ENCODE data around the gene NABP1.

The NABP1 gene

DNA sequence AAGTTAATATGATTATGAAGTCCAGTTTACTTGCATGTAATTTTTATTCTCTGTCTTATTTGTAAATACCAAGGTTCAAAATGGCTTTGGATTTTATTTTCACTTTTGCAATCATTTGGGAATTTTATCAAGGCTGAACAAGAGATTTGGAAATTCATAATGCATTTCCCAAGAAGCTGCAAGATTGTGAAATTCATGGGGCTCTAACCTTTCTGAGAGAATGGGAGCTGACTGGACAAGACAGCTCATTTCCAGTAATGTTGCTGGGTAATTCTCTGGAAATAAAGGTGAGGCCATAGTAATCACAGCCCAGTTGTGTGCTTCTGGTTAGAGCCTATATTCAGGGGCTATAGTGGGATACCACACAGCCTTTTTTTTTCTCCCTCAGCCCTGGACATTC lies 21.5 kb upstream of the NABP1 start:
- H3K27me3 ChIP-seq (ENCODE audit: control insufficient read depth, insufficient read depth, low read length) = no peaks in the 10 kb centered on the region
- no peaks in the 10 kb centered on the region for H3K9me3 ChIP-seq (ENCODE audit: control insufficient read depth, low read length)
- H2AFZ ChIP-seq = no peak overlapping the region
- TF ChIP-seq, protein P1, sequence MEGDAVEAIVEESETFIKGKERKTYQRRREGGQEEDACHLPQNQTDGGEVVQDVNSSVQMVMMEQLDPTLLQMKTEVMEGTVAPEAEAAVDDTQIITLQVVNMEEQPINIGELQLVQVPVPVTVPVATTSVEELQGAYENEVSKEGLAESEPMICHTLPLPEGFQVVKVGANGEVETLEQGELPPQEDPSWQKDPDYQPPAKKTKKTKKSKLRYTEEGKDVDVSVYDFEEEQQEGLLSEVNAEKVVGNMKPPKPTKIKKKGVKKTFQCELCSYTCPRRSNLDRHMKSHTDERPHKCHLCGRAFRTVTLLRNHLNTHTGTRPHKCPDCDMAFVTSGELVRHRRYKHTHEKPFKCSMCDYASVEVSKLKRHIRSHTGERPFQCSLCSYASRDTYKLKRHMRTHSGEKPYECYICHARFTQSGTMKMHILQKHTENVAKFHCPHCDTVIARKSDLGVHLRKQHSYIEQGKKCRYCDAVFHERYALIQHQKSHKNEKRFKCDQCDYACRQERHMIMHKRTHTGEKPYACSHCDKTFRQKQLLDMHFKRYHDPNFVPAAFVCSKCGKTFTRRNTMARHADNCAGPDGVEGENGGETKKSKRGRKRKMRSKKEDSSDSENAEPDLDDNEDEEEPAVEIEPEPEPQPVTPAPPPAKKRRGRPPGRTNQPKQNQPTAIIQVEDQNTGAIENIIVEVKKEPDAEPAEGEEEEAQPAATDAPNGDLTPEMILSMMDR (IDR thresholded peaks at IDR 0.05) = no peak
- no peak overlapping the region for H3K9ac ChIP-seq
- H3K79me2 ChIP-seq = no peaks in the 10 kb centered on the region
- H3K27ac ChIP-seq = no peak overlapping the region
- no peak overlapping the region for H3K4me3 ChIP-seq (ENCODE audit: low read depth, low read length)
- H3K36me3 ChIP-seq (ENCODE audit: control insufficient read depth, insufficient read depth, low read length) = no peaks in the 10 kb centered on the region
- H3K4me1 ChIP-seq = no peaks in the 10 kb centered on the region
- no peak overlapping the region for H3K4me2 ChIP-seq (ENCODE audit: low read length)

DNA sequence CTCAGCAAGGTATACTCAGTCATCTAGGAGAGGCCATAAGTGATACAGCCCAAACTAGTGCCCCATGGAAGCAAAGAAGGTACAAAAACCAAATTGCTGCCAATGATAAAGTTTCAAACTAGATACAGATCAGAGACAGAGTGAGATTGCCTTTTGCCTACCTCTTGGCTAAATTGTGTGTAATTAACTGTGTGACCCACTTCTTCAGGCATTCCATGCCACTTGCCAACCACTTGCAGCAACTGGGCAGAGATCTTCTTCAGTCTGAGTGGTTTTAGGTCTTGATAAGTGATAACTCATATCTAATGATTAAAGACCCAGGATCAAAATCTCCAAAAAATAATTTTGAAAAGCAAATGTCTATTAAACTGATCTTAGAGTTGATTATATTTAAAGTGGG lies 21.1 kb upstream of the NABP1 start:
- Histone ChIP-seq H3K27me3 (ENCODE audit: control insufficient read depth, insufficient read depth, low read length) (no peaks in the 10 kb centered on the region), H3K4me3 (ENCODE audit: low read depth, low read length) (no peak overlapping the region), H3K4me2 (ENCODE audit: low read length) (no peak overlapping the region), H3K9ac (no peak overlapping the region), H3K9me3 (ENCODE audit: control insufficient read depth, low read length) (no peaks in the 10 kb centered on the region), H3K79me2 (no peaks in the 10 kb centered on the region), H2AFZ (no peak overlapping the region), H3K27ac (no peak overlapping the region), H3K36me3 (ENCODE audit: control insufficient read depth, insufficient read depth, low read length) (no peaks in the 10 kb centered on the region), H3K4me1 (no peaks in the 10 kb centered on the region)
- TF ChIP-seq, protein P1 (IDR thresholded peaks at IDR 0.05) = no peak

DNA sequence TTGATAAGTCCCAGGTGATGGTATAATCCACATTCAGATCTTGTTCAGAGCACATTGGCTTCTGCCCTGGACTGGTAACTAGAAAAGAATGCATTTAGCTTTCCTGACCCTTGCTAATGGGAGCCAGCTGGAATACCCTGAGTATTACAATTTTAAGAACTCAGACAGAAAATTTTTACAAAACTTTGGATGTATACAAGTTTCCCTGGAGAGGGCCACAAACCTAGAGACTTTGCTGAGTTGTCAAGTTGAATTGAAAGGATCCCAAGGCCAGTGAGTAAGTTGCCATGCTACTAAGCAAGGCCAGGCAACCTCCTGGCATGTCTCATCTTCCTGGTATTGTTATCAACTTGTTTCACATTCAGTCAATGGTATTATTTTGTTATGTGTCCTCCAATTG lies 20.0 kb upstream of the NABP1 start:
- Histone ChIP-seq H2AFZ (no peak overlapping the region), H3K4me1 (no peaks in the 10 kb centered on the region), H3K27me3 (ENCODE audit: control insufficient read depth, insufficient read depth, low read length) (no peaks in the 10 kb centered on the region), H3K9ac (no peak overlapping the region), H3K27ac (no peak overlapping the region), H3K9me3 (ENCODE audit: control insufficient read depth, low read length) (no peaks in the 10 kb centered on the region), H3K4me3 (ENCODE audit: low read depth, low read length) (no peak overlapping the region), H3K36me3 (ENCODE audit: control insufficient read depth, insufficient read depth, low read length) (no peaks in the 10 kb centered on the region), H3K79me2 (no peaks in the 10 kb centered on the region), H3K4me2 (ENCODE audit: low read length) (no peak overlapping the region)
- TF ChIP-seq, protein P1 (IDR thresholded peaks at IDR 0.05) = no peak

DNA sequence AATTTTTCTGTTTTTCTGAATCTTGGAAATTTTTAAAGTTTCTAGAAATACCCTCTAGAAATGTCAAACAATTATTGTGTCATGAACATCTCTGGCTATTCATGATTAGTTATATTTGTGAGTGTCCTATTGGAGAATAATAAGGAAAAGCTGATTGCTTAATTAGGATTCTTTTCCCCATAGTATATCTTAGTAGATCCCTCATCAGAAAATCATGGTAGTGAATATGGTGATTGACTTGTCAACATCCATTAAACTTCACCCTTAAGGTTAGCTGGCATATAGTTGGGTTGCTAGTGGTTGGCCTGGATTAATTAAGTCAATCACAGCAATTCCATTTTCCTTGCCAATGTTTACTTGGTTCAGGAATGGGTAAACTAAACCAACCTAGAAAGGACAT lies 18.7 kb upstream of the NABP1 start:
- no peak overlapping the region for H3K4me3 ChIP-seq (ENCODE audit: low read depth, low read length)
- no peak overlapping the region for H2AFZ ChIP-seq
- no peaks in the 10 kb centered on the region for H3K36me3 ChIP-seq (ENCODE audit: control insufficient read depth, insufficient read depth, low read length)
- TF ChIP-seq, protein P1 (IDR thresholded peaks at IDR 0.05) = no peak
- no peak overlapping the region for H3K9ac ChIP-seq
- H3K9me3 ChIP-seq (ENCODE audit: control insufficient read depth, low read length) = no peaks in the 10 kb centered on the region
- no peak overlapping the region for H3K4me2 ChIP-seq (ENCODE audit: low read length)
- H3K27me3 ChIP-seq (ENCODE audit: control insufficient read depth, insufficient read depth, low read length) = no peaks in the 10 kb centered on the region
- H3K27ac ChIP-seq = no peak overlapping the region
- no peaks in the 10 kb centered on the region for H3K4me1 ChIP-seq
- H3K79me2 ChIP-seq = no peaks in the 10 kb centered on the region

DNA sequence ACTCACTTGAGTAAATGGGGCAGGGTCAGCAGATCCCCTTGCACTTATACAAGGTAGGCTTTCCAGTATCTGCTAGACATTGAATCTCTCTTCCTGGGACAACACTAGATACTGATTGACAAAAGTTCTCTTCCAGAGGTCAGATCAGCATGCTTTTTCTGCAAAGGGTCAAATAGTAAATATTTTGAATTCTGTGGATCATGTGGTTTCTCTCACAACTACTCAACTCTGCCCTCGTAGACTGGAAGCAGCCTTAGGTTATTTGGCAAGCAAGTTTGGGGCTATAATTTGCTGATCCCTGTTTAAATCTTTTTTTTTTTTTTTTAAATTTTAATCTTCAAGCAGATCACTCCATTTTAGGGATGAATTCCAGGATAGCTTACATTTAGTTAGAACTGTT lies 17.4 kb upstream of the NABP1 start:
- no peaks in the 10 kb centered on the region for H3K79me2 ChIP-seq
- TF ChIP-seq, protein P1 (IDR thresholded peaks at IDR 0.05) = no peak
- H3K9ac ChIP-seq = no peak overlapping the region

More for the DNA sequence above, 17.4 kb upstream of the NABP1 start:
- no peaks in the 10 kb centered on the region for H3K27me3 ChIP-seq (ENCODE audit: control insufficient read depth, insufficient read depth, low read length)
- no peaks in the 10 kb centered on the region for H3K36me3 ChIP-seq (ENCODE audit: control insufficient read depth, insufficient read depth, low read length)
- no peak overlapping the region for H3K27ac ChIP-seq
- no peak overlapping the region for H3K4me2 ChIP-seq (ENCODE audit: low read length)
- H2AFZ ChIP-seq = no peak overlapping the region
- no peaks in the 10 kb centered on the region for H3K4me1 ChIP-seq
- H3K4me3 ChIP-seq (ENCODE audit: low read depth, low read length) = no peak overlapping the region
- no peaks in the 10 kb centered on the region for H3K9me3 ChIP-seq (ENCODE audit: control insufficient read depth, low read length)
